K562 (cell line): ENCODE results near the gene SLC6A9. TPM values are rescaled to one million over a fixed set of nuclear protein-coding genes. Genes with fewer than 3 reads are reported as not detected.

Experiments
- ARHGAP35 ChIP-seq: fragments of 450-650 bp; IDR thresholded peaks from 2 replicates; pipeline ENCODE4 v1.6.1; 2018; ENCODE audit not compliant: partially characterized antibody
- CBFA2T2 ChIP-seq: fragments of 450-650 bp; conservative IDR thresholded peaks from 2 replicates; pipeline ENCODE4 v1.6.1; 2017; ENCODE audit warnings: mild to moderate bottlenecking
- E2F6 ChIP-seq, 2 experiments: IDR thresholded peaks; 2 replicates each; pipeline ENCODE4 v1.6.1; 2011; ENCODE audit warnings: borderline replicate concordance in 1 of 2, control low read depth in 1 of 2, low read depth in 1 of 2, low read length in 1 of 2, mild to moderate bottlenecking in 1 of 2, mixed read lengths in 1 of 2, moderate library complexity in 1 of 2; ENCODE audit not compliant: insufficient read depth in 1 of 2, insufficient read length in 1 of 2, poor library complexity in 1 of 2, severe bottlenecking in 1 of 2; ENCODE audit errors: extremely low read depth in 1 of 2
- ELF1 ChIP-seq: fragments of 200-800 bp; sonication (Bioruptor generic); IDR thresholded peaks from 2 replicates; pipeline ENCODE4 v1.6.1; 2016; ENCODE audit warnings: missing genetic modification characterization, missing compliant biosample characterization
- FOXA3 ChIP-seq, 2 experiments: fragments of 450-650 bp in 1 of 2; sonication (generic) in 1 of 2; formaldehyde crosslinking; IDR thresholded peaks in 1 of 2; conservative IDR thresholded peaks in 1 of 2; 2 replicates each; pipeline versions ENCODE4 v1.4.0 to v1.8.0; 2020 to 2022; ENCODE audit warnings: mild to moderate bottlenecking in 2 of 2, missing genetic modification reagents in 1 of 2
- FOXM1 ChIP-seq, 2 experiments: fragments of 450-650 bp in 1 of 2; sonication (generic) in 1 of 2; formaldehyde crosslinking in 1 of 2; IDR thresholded peaks; 2 replicates each; pipeline versions ENCODE4 v1.6.1 to v1.9.0; 2017 to 2022; ENCODE audit warnings: low read depth in 2 of 2, mild to moderate bottlenecking in 2 of 2, missing genetic modification reagents in 1 of 2, moderate library complexity in 1 of 2
- HNRNPK ChIP-seq: fragments of 200-400 bp; formaldehyde crosslinking; IDR thresholded peaks from one replicate; pipeline ENCODE4 v1.6.1; 2018; ENCODE audit warnings: mild to moderate bottlenecking, low read depth, low read length; ENCODE audit not compliant: poor library complexity, severe bottlenecking
- ID3 ChIP-seq, 2 experiments: fragments of 250-450 bp in 1 of 2; fragments of 450-650 bp in 1 of 2; sonication (Bioruptor Pico) in 1 of 2; IDR thresholded peaks; 2 replicates each; pipeline versions ENCODE4 v1.6.1 to v1.8.0; 2016 to 2021; ENCODE audit warnings: mild to moderate bottlenecking in 2 of 2, moderate library complexity in 2 of 2, missing compliant biosample characterization in 1 of 2, missing genetic modification characterization in 1 of 2
- MCM5 ChIP-seq: fragments of 450-650 bp; IDR thresholded peaks from 2 replicates; pipeline ENCODE4 v1.6.1; 2016; ENCODE audit warnings: low read depth
- MITF ChIP-seq: IDR thresholded peaks from 2 replicates; pipeline ENCODE4 v1.6.1; 2014; ENCODE audit warnings: antibody characterized with exemption
- MTA3 ChIP-seq: fragments of 450-650 bp; formaldehyde crosslinking; IDR thresholded peaks from 2 replicates; pipeline ENCODE4 v1.6.1; 2017; ENCODE audit warnings: mild to moderate bottlenecking, borderline replicate concordance
- MXD1 ChIP-seq: fragments of 250-450 bp; sonication (Bioruptor Pico); IDR thresholded peaks from 2 replicates; pipeline ENCODE4 v1.8.0; 2021; ENCODE audit warnings: borderline replicate concordance, mild to moderate bottlenecking, moderate library complexity; ENCODE audit not compliant: poor library complexity, severe bottlenecking
- NR4A1 ChIP-seq, 2 experiments: fragments of 250-450 bp in 1 of 2; fragments of 450-650 bp in 1 of 2; sonication (Bioruptor Pico) in 1 of 2; IDR thresholded peaks; 2 replicates each; pipeline versions ENCODE4 v1.4.0 to v1.6.1; 2016 to 2020; ENCODE audit warnings: mild to moderate bottlenecking in 2 of 2, missing compliant biosample characterization in 1 of 2, missing genetic modification characterization in 1 of 2, moderate library complexity in 1 of 2
- SRSF3 ChIP-seq: fragments of 200-400 bp; formaldehyde crosslinking; IDR thresholded peaks from 2 replicates; pipeline ENCODE4 v1.6.1; 2016; ENCODE audit warnings: mild to moderate bottlenecking, low read length, moderate library complexity; ENCODE audit not compliant: insufficient read depth
- TAF7 ChIP-seq: fragments of 450-650 bp; IDR thresholded peaks from 2 replicates; pipeline ENCODE4 v1.6.1; 2016; ENCODE audit warnings: missing genetic modification characterization, missing compliant biosample characterization
- TAL1 ChIP-seq: fragments of 450-650 bp; IDR thresholded peaks from 2 replicates; pipeline ENCODE4 v1.6.1; 2016; ENCODE audit warnings: mild to moderate bottlenecking
- TARDBP ChIP-seq: fragments of 450-650 bp; IDR thresholded peaks from 2 replicates; pipeline ENCODE4 v1.6.1; 2016
- TFAP4 ChIP-seq: sonication (generic); formaldehyde crosslinking; IDR thresholded peaks from 2 replicates; pipeline ENCODE4 v1.8.0; 2022; ENCODE audit warnings: missing genetic modification reagents, mild to moderate bottlenecking, moderate library complexity, borderline replicate concordance
- XRCC4 ChIP-seq: IDR thresholded peaks from one replicate; pipeline ENCODE4 v1.6.1; 2011; ENCODE audit not compliant: insufficient read depth, insufficient read length; ENCODE audit errors: extremely low read depth
- ZNF511 ChIP-seq: sonication (generic); formaldehyde crosslinking; IDR thresholded peaks from 2 replicates; pipeline ENCODE4 v1.8.0; 2022; ENCODE audit warnings: mild to moderate bottlenecking, missing genetic modification reagents
- ZNF717 ChIP-seq: fragments of 250-450 bp; sonication (Bioruptor Pico); IDR thresholded peaks from 2 replicates; pipeline ENCODE4 v1.5.0; 2021
- polyA plus RNA-seq, 8 experiments: library from polyadenylated mRNA; depleted of rRNA in 4 of 8; stranded (reverse) in 5 of 8; unstranded in 3 of 8; fragments of >200 nt; fragmentation: Nextera tagmentation in 2 of 8; fragmentation: Illumina TruSeq in 1 of 8; extraction: Ambion mirVana in 2 of 8; extraction: Trizol in 1 of 8; gene quantifications; 2 replicates each; pipeline versions ENCODE4 v1.2.1 to v1.2.3, GENCODE V29; 2011 to 2014; ENCODE audit warnings: inconsistent platforms in 1 of 8, missing spikeins in 1 of 8
- total RNA-seq, 7 experiments: library from RNA; depleted of rRNA in 6 of 7; stranded (reverse); fragments of >200 nt in 6 of 7; fragmentation: Illumina TruSeq in 2 of 7; extraction: Trizol in 2 of 7; gene quantifications; 2 replicates each; pipeline versions ENCODE4 v1.2.1 to v1.2.3, GENCODE V29; 2011 to 2021; ENCODE audit warnings: low replicate concordance in 1 of 7

Gene SLC6A9
- total and polyA plus RNA-seq, 9 of the 15 experiments (the other 6 are each of a cell fraction or from before 2014, with no cell fraction given), result 0.17 to 18.7 (median 2.9) TPM

GRCh38 chr1:44030605-44031251 is 534 bp downstream of the SLC6A9 start (continued):
- TF ChIP-seq HNRNPK (peak; percentile 5), TAL1 (peak; percentile 50), TAF7 (tag) (peak; percentile 33; the same call in 1 of the 2 replicates), ID3 (CRISPR knock-in tag; IDR thresholded peaks at IDR 0.05) (no peak), ID3 (tag; IDR thresholded peaks at IDR 0.05) (peak; percentile 15; the same call in 1 of the 2 replicates), E2F6 (IDR thresholded peaks at IDR 0.05; ENCODE audit: borderline replicate concordance in 1 of 2, extremely low read depth in 1 of 2, insufficient read depth in 1 of 2, insufficient read length in 1 of 2, low read depth in 1 of 2, low read length in 1 of 2, poor library complexity in 1 of 2, severe bottlenecking in 1 of 2) (peak; percentile 67 to 79), ELF1 (tag) (no peak), TFAP4 (no peak; the same call in 1 of the 2 replicates), ZNF717 (no peak), CBFA2T2 (peak; percentile 36; the same call in 1 of the 2 replicates), FOXM1 (IDR thresholded peaks at IDR 0.05; ENCODE audit: low read depth) (no peak), FOXM1 (CRISPR knock-in tag; IDR thresholded peaks at IDR 0.05; ENCODE audit: low read depth) (peak; percentile 56; the same call in 1 of the 2 replicates), ZNF511 (peak; percentile 53), SRSF3 (peak; percentile 73; the same call in 1 of the 2 replicates), TARDBP (0 out of 2 replicates have a peak, but pooled peaks have one; percentile 12), FOXA3 (CRISPR knock-in tag; conservative IDR thresholded peaks at IDR 0.05 in 1 of 2, IDR thresholded peaks at IDR 0.05 in 1 of 2) (no peak), MCM5 (no peak), XRCC4 (no peak), MITF (0 out of 2 replicates have a peak, but pooled peaks have one; percentile 24), MXD1 (CRISPR knock-in tag) (no peak), MTA3 (no peak), NR4A1 (CRISPR knock-in tag; IDR thresholded peaks at IDR 0.05) (0 out of 2 replicates have a peak, but pooled peaks have one; percentile 8), NR4A1 (tag; IDR thresholded peaks at IDR 0.05) (no peak), ARHGAP35 (peak; percentile 57)
